NCI-H1105 (cell line): ENCODE data around the gene FOXN3.

Source experiments
- DNase-seq: peaks from one replicate; lab custom pipeline; 2025; lab: John Stamatoyannopoulos, UW

The FOXN3 gene

GRCh38 chr14:89430391-89431236 is 13.6 kb upstream of the FOXN3 start:
- DNase-seq = no peak

GRCh38 chr14:89429199-89430181 is 12.5 kb upstream of the FOXN3 start:
- peak; percentile 80 for DNase-seq

GRCh38 chr14:89428546-89429198 is 11.6 kb upstream of the FOXN3 start:
- DNase-seq = peak; percentile 92

GRCh38 chr14:89428173-89428523 is 11.1 kb upstream of the FOXN3 start:
- DNase-seq = no peak

GRCh38 chr14:89427426-89428172 is 10.6 kb upstream of the FOXN3 start:
- no peak for DNase-seq

- no peak for DNase-seq
These were observed 8.9 kb upstream of the FOXN3 start for GRCh38 chr14:89425931-89426330.

GRCh38 chr14:89424241-89424640 is 7.2 kb upstream of the FOXN3 start:
- DNase-seq = no peak

- no peak for DNase-seq
These were observed 5.9 kb upstream of the FOXN3 start for GRCh38 chr14:89422952-89423345.

GRCh38 chr14:89422181-89422951 is 5.3 kb upstream of the FOXN3 start:
- DNase-seq = no peak

GRCh38 chr14:89420502-89420901 is 3.5 kb upstream of the FOXN3 start:
- DNase-seq = no peak

GRCh38 chr14:89419973-89420482 is 3.0 kb upstream of the FOXN3 start:
- no peak for DNase-seq

GRCh38 chr14:89418976-89419375 is 1.9 kb upstream of the FOXN3 start:
- DNase-seq = no peak

- no peak for DNase-seq
These were observed 1.4 kb upstream of the FOXN3 start for GRCh38 chr14:89418452-89418851.

- peak; percentile 33 for DNase-seq
These were observed 612 bp upstream of the FOXN3 start for GRCh38 chr14:89417465-89418225.

GRCh38 chr14:89416002-89416995 is 734 bp downstream of the FOXN3 start:
- peak; percentile 92 for DNase-seq

GRCh38 chr14:89415159-89415558 is 1.9 kb downstream of the FOXN3 start:
- no peak for DNase-seq

- no peak for DNase-seq
These were observed 5.1 kb downstream of the FOXN3 start for GRCh38 chr14:89411976-89412375.

GRCh38 chr14:89409961-89410360 is 7.1 kb downstream of the FOXN3 start:
- DNase-seq = no peak
